ENCODE data around the gene CARD11. TPM values are rescaled to one million over a fixed set of nuclear protein-coding genes. Genes with fewer than 3 reads are reported as not detected.

The CARD11 gene
- total and polyA plus RNA-seq, 2 experiments from 2014 or later: 17.7 to 29.0 TPM

DNA sequence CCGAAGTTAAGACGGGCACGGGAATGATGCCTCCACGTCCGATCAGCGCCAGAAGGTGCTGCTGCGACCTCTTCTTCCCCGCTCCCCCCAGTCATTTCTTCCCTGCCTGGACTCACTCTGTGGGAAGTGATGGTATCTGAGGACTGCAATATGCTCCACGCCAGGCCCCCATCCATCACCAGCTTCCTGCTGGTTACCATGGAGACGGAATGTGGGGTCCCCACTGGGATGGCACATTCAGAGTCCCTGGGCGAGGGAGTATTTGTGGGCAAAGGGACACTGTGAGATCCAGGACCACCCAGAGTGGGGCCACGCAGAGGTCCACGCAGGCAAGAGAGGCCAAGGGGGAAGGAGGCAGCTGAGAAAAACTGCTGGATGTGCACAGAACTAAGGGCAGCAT lies 39.7 kb downstream of the CARD11 start:
- TF ChIP-seq EZH2phosphoT487 (IDR thresholded peaks at IDR 0.05; ENCODE audit: unreplicated experiment) (no peak), ZNF331 (CRISPR knock-in tag; IDR thresholded peaks at IDR 0.05; ENCODE audit: low read depth) (no peak), CTCF (conservative IDR thresholded peaks at IDR 0.05; ENCODE audit: low read depth in 2 of 2) (no peak), NANOG (IDR thresholded peaks at IDR 0.05; ENCODE audit: borderline replicate concordance) (no peak)
- TF ChIP-seq, protein P1, sequence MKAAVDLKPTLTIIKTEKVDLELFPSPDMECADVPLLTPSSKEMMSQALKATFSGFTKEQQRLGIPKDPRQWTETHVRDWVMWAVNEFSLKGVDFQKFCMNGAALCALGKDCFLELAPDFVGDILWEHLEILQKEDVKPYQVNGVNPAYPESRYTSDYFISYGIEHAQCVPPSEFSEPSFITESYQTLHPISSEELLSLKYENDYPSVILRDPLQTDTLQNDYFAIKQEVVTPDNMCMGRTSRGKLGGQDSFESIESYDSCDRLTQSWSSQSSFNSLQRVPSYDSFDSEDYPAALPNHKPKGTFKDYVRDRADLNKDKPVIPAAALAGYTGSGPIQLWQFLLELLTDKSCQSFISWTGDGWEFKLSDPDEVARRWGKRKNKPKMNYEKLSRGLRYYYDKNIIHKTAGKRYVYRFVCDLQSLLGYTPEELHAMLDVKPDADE (IDR thresholded peaks at IDR 0.05): no peak
- H3K4me1 ChIP-seq (ENCODE audit: insufficient read depth): no peaks in the 10 kb centered on the region
- Mint-ChIP-seq H3K27ac (no peak overlapping the region), H3K9me3 (no peaks in the 10 kb centered on the region), H3K36me3 (ENCODE audit: low read depth) (no peaks in the 10 kb centered on the region), H3K4me1 (peaks cover 4% of the 10 kb centered on the region; the same call in 1 of the 3 replicates), H3K4me3 (no peak overlapping the region), H3K27me3 (ENCODE audit: insufficient read depth, low read depth, poor library complexity) (peaks cover 3% of the 10 kb centered on the region)
- H3K4me2 ChIP-seq: no peak overlapping the region
- no peak overlapping the region for H3K27ac ChIP-seq (ENCODE audit: low read depth)
- H3K79me2 ChIP-seq (replicated peaks; ENCODE audit: insufficient read depth): peaks cover 5% of the 10 kb centered on the region; the same call in 1 of the 2 replicates
- H4K20me1 ChIP-seq (replicated peaks; ENCODE audit: insufficient read depth): no peaks in the 10 kb centered on the region
- no peaks in the 10 kb centered on the region for H3F3A ChIP-seq (replicated peaks; ENCODE audit: low read depth)
- no peaks in the 10 kb centered on the region for H3K9me2 ChIP-seq (ENCODE audit: insufficient read depth)
- H2AFZ ChIP-seq: no peak overlapping the region
- ATAC-seq: no peak
- H3K36me3 ChIP-seq (ENCODE audit: insufficient read depth): no peaks in the 10 kb centered on the region
- DNase-seq (ENCODE audit: low spot score): no peak
- H3K27me3 ChIP-seq (ENCODE audit: insufficient read depth): no peaks in the 10 kb centered on the region
- no peak overlapping the region for H3K4me3 ChIP-seq

DNA sequence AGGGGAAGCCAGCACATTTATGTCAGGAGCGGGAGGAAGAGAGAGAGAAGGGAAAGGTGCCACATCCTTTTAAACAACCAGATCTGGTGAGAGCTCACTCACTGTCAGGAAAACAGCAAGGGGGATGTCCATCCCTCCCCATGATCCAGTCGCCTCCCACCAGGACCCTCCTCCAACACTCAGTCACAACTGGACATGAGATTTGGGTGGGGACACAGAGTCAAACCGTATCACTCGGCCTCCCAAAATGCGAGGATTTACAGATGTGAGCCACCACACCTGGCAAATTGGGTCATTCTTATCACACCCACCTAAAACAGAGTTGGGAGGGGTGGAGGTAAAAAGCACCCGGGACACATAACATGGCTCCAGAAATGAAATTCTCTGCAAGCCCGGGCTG lies 41.0 kb downstream of the CARD11 start:
- peaks cover 4% of the 10 kb centered on the region; the same call in 2 of the 3 replicates for H3K4me1 Mint-ChIP-seq
- Histone ChIP-seq H3K79me2 (replicated peaks; ENCODE audit: insufficient read depth) (0 out of 2 replicates have a peak, but pooled peaks cover 3% of the 10 kb centered on the region), H3K4me2 (no peak overlapping the region), H3F3A (replicated peaks; ENCODE audit: low read depth) (no peaks in the 10 kb centered on the region), H3K27me3 (ENCODE audit: insufficient read depth) (no peaks in the 10 kb centered on the region), H3K4me1 (ENCODE audit: insufficient read depth) (no peaks in the 10 kb centered on the region), H3K4me3 (no peak overlapping the region), H3K36me3 (ENCODE audit: insufficient read depth) (no peaks in the 10 kb centered on the region), H4K20me1 (replicated peaks; ENCODE audit: insufficient read depth) (no peaks in the 10 kb centered on the region), H2AFZ (no peak overlapping the region), H3K27ac (ENCODE audit: low read depth) (no peak overlapping the region), H3K9me2 (ENCODE audit: insufficient read depth) (no peaks in the 10 kb centered on the region)
- no peaks in the 10 kb centered on the region for H3K9me3 Mint-ChIP-seq
- TF ChIP-seq ZNF331 (CRISPR knock-in tag; IDR thresholded peaks at IDR 0.05; ENCODE audit: low read depth) (no peak), EZH2phosphoT487 (IDR thresholded peaks at IDR 0.05; ENCODE audit: unreplicated experiment) (no peak), POLR2AphosphoS5 (IDR thresholded peaks at IDR 0.05; ENCODE audit: low read depth) (no peak), ZNF114 (CRISPR knock-in tag; IDR thresholded peaks at IDR 0.05) (no peak), EZH2 (IDR thresholded peaks at IDR 0.05; ENCODE audit: low read depth, unreplicated experiment) (no peak)
- TF ChIP-seq, protein P1 (IDR thresholded peaks at IDR 0.05): no peak
- H3K4me3 Mint-ChIP-seq: no peak overlapping the region
- no peaks in the 10 kb centered on the region for H3K27me3 Mint-ChIP-seq (ENCODE audit: insufficient read depth, low read depth, poor library complexity)
- H3K27ac Mint-ChIP-seq: no peak overlapping the region
- no peaks in the 10 kb centered on the region for H3K36me3 Mint-ChIP-seq (ENCODE audit: low read depth)
- ATAC-seq (no peak), DNase-seq (ENCODE audit: low spot score) (no peak)
